GM21423 (cell line): ENCODE results near the gene ZNF765.
"Not testable (repeated sequence)": the region's sequence is repeated elsewhere in the genome, so short reads cannot be mapped to it uniquely, and the experiment has no call there.

Experiments used
- ATAC-seq: cut with Tn5 transposase; IDR thresholded peaks from one replicate; pipeline ENCODE4 v1.9.1; 2021; ENCODE audit warnings: mild to moderate bottlenecking, moderate library complexity; ENCODE audit not compliant: unreplicated experiment

Gene ZNF765

DNA sequence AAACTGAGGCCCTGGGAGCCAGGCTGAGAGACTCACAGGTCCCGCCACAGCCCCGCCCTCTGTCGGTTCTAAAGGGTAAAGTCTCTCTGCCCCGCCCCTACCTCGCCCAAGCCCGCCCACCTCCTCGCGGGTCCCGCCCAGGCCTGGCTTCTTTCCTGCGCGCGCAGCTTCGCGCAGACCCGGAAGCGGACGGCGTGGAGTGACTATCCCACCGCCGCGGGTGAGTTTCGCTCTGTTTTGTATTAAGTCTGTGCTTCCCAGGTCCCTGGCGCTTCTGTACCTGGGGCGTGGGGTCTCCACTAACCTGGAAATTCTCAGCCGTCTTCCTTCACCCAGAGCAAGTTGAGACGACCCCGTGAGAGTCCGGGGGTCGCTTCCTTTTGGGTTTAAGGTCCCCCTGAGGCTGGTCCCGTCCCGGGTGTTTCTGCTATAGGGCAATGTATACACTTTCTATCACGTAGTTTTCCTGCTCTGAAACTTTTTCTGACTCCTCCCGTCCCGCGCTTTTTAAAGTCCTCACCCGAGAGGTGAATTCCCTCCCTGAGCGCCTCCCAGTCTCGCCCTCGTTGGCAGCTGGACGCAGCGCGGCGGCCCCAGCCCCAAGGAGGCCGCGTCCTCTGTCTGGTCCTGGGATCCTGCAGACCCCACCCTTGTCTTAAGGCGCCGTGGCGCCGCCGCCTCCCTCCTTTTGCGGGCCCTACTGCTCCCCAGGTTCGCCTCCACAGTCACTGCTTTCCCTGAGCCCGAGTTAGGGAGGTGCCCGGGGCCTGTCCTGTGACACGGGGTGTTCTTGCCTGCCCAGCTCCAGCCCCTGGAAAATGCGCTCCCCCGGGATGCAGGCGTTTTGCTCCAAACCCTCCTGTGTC lies at the start of gene ZNF765:
ZNF765 (plus strand) TSS at position 176 of the 866 bp plus-strand sequence. CDS start 2,867 bp downstream, outside the sequence.
- peak; percentile 97 for ATAC-seq

- no peak for ATAC-seq
Observed at GRCh38 chr19:53355739-53356138, 39.2 kb upstream of the ZNF765 start.

DNA sequence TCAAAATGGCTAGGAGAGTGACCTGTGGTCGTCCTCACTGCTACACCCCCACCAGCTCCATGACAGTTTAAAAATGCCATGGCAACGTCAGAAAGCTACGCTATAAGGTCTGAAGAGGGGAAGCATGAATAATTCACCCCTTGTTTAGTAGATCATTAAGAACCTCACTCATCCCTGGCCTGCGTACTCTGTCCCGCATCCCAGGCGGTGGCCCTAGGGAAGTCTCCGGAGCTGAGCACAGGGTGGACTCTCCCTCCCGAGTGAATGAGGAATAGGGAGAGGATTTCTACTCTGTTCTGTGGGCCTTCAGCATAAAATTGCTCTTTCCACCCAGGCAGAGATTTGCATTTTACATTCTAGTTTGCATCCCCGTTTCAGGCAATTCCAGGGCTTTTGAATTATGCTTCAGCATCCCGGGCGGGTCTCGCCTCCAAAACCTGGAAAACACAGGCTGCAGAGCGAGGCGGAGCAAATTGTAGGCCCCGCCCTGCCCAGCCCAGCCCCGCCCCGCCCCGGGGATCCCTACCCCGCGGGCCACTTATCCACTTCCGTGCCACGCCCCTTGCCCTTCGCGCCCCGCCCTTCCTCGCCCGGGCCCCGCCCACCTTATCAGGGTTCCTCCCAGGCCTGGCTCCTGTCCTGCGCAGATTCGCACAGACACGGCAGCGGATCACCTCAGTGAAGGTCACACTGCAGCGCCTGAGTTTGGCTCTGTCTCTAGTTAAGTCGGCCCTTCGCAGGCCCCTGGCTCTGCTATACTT lies 36.9 kb upstream of the ZNF765 start:
- no peak for ATAC-seq

GRCh38 chr19:53360056-53360455 lies 34.9 kb upstream of the ZNF765 start:
- ATAC-seq: not testable (repeated sequence)

GRCh38 chr19:53365134-53365898 lies 29.6 kb upstream of the ZNF765 start, which contains the start of gene ZNF525:
TSS of gene ZNF525 (plus strand) at chr19:53365705. CDS start at chr19:53372282, 6,577 bp downstream.
- peak; percentile 98 for ATAC-seq

- peak; percentile 45 for ATAC-seq
Observed at GRCh38 chr19:53365899-53366493, 29.0 kb upstream of the ZNF765 start.

- no peak for ATAC-seq
Observed at GRCh38 chr19:53372196-53372595, 22.8 kb upstream of the ZNF765 start.

DNA sequence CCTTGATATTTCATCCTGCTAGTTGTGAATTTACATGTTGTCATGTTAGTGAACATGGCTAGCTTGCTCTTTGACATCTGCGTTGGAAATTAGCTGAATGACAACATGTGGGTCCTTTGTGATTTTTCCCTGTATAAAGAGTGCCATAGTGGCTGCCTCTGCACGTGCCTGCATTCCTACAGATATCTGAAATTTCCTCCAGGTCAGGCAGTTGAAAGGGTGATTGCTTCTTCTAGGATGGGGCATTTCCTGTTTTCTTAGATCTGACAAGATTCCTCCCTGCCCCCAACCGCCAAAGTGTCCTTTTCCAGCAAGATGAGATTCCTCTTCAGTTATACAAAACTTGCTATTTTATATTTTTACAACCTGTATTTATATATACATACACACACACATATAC lies 20.7 kb upstream of the ZNF765 start:
- ATAC-seq: no peak

- ATAC-seq: no peak
Observed at GRCh38 chr19:53374743-53375142, 20.2 kb upstream of the ZNF765 start.

DNA sequence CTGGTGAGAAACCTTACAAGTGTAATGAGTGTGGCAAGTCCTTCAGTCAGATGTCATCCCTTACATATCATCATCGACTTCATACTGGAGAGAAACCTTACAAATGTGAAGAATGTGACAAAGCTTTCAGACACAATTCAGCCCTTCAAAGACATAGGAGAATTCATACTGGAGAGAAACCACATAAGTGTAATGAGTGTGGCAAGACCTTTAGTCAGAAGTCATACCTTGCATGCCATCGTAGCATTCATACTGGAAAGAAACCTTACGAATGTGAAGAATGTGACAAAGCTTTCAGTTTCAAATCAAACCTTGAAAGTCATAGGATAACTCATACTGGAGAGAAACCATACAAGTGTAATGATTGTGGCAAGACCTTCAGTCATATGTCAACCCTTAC lies 13.6 kb upstream of the ZNF765 start:
- ATAC-seq: no peak

DNA sequence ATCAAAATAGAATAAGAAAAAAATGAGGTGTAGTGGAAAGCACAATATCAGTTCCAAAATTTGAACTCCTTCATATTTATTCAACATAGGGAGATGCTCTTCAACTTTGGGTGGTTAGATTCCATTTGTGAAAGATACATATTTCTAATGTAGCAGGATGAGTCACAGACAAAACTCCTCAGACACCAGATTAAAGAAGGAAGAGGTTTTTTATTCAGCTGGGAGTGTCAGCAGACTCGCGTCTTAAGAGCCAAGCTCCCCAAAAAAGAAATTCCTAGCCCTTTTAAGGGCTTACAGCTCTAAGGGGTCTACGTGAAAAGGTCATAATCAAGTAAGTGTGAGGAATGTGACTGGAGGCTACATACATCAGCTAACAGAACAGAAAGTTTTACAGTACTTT lies 6.8 kb upstream of the ZNF765 start:
- no peak for ATAC-seq

DNA sequence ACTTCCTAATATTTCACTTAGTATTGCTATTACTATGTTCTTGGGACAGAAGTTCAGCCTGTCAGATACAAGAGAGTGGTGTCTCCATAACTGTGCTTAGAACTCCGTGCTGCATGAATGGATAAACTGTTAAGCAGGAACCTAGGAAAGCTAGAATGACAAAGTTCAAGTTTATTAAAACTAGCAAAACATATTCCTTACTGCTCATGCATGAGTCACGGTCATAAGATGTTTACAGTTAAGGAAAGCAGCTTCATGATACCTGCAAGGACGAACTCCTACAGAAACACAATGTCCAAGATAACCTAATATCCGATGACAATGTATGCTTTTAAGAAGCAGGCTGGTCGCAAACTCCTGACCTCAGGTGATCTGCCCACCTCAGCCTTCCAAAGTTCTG lies 6.0 kb upstream of the ZNF765 start:
- no peak for ATAC-seq

DNA sequence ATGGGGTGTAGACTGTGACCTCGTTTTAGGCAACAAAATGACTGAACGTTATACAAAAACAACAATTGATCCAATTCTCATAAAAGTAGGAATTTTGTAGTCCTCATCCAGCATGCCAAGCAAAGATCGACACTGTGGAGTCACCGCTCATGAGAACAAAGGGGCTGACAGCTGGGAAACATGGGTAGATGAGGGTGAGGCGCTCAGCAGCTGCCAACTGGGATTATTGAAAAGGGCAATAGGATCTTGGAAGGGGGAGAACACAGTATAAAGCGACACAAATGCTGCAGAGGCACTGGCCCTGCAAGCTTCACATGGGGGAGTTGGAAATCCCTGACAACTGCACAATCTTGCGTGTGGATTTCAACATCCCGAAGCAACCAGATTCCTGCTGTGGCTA lies 5.4 kb upstream of the ZNF765 start:
- no peak for ATAC-seq

DNA sequence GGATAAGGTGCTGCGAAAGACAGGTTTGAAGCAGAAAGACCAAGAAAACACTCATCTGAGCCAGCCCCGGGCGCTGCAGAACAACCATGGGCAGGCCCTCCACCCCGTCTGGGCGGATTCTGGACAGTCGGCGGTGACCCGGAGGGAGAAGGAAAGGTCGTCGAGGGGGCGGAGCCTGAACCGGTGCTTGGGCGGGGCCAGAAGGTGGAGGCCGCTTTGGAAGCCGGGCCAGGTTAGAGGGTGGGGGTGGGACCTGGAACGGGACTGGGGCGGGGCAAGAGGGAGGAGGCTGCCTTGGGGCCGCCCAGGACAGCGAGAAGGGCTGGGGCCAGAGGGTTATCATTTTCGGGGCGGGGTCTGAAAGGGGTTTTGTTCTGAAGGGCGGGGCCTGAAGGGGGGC lies 5.0 kb upstream of the ZNF765 start:
- ATAC-seq: no peak

DNA sequence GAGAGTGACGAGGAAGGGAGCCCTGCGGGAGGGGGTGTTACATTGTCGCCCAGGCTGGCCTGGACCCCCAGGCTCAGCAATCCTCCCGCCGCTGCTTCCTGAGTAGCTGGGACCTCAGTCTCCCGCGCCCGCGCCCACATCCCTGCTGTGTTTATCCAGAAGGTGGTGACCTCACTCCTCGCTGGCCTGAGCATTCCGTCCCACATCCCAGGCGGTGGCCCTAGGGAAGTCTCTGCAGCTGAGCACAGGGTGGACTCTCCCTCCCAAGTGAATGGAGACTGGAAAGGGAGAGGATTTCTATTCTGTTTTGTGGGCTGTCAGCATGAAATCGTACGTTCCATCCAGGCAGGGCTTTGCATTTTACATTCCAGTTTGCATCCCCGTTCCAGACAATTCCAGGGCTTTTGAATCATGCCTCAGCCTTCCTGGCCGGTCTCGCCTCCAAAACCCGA lies 401 bp upstream of the ZNF765 start:
- no peak for ATAC-seq

DNA sequence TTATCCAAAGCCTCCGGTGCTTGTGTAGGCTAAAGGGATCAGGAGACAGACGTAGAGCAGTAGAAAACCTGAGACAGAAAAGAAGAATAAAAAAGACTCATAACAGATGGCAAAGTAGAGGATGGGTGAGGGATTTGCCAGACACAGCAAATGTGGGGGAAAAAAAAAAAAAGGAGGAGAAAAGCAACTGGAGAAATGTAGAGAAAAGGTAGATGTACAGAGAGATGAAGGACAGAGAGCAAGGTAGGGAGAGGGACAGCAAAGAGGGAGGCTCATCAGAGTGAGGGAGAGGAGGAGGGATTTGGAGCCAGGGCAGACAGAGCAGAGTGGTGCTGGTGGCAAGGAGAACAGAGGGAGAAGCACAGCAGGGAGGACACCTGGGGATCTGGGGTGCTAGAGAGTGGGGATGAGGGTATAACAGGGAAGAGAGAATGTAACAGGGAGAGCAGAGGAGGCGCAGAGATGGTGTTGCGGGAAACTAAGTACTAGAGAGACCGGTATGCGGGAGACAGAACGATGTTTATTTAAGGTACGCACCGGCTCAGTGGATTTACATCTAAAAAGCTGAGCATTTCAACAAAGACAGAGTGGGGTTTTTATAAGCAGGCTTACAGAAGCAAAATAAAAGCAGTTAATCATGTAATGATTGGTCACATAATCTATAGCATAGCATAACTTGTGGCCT lies 1.0 kb downstream of the ZNF765 start:
- ATAC-seq: not testable (repeated sequence)

GRCh38 chr19:53396525-53396868 lies 1.5 kb downstream of the ZNF765 start:
- no peak for ATAC-seq

DNA sequence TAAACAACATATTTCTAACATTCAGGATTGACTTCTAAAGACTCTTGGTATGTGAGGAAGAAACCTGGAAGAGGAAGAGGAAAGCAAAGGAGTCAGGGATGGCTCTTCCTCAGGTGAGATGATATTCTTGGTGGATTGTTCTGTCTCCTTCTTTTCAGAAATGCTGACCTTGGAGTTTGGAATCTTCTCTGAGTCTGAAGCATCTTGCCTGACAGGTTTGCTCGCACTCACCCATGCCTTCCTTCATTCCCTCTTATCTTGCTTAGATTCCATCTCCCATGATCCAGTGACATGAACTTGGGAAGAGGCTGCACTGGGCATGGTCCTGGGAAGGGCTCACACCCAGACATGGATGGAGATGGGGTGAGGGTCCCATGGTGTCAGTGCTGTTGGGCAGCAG lies 3.0 kb downstream of the ZNF765 start:
- ATAC-seq: not testable (repeated sequence)

DNA sequence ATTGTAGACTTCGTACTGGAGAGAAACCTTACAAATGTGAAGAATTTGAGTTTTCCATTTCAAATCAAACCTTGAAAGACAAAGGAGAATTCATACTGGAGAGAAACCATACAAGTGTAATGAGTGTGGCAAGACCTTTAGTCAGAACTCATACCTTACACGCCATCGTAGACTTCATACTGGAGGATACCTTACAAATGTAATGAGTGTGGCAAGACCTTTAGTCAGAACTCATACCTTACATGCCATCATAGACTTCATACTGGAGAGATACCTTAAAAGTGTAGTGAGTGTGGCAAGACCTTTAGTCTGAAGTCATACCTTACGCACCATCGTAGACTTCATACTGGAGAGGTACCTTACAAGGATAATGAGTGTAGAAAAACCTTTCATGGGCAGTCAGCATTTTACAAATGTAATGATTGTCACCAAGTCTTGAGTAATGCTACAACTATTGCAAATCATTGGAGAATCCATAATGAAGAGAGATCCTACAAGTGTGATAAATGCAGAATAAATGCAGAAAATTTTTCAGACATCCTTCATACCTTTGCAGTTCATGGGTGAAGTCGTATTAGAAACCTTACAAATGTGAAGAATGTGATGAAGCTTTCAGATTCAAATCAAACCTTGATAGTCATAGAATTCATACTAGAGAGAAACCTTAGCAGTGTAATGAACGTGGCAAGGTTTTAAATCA lies 14.7 kb downstream of the ZNF765 start:
- ATAC-seq: no peak
